ENCODE data around the gene TFAP2E. TPM values are rescaled to one million over a fixed set of nuclear protein-coding genes. Genes with fewer than 3 reads are reported as not detected.
A peak's percentile ranks its signal among the peaks of the same experiment; 100 is the strongest.

Gene TFAP2E
- total RNA-seq, 1 donor from 2014 or later: 0.30 TPM

GRCh38 chr1:35539073-35539823 lies 33.9 kb upstream of the TFAP2E start:
- TF ChIP-seq CTCF (IDR thresholded peaks at IDR 0.05; ENCODE audit: borderline replicate concordance): no peak
- Histone ChIP-seq H3K4me1 (peaks cover 94% of the 10 kb centered on the region), H3K4me3 (peak overlapping the region; percentile 55), H3K27ac (replicated peaks) (peak overlapping the region; percentile 79), H3K9me3 (replicated peaks) (no peaks in the 10 kb centered on the region), H3K27me3 (ENCODE audit: low read depth) (no peaks in the 10 kb centered on the region), H3K36me3 (no peaks in the 10 kb centered on the region)
- no peak for DNase-seq
- intact Hi-C loops (cut with micrococcal nuclease): no loop called here

GRCh38 chr1:35539824-35540261 lies 33.3 kb upstream of the TFAP2E start:
- peaks cover 95% of the 10 kb centered on the region for H3K4me1 ChIP-seq
- H3K9me3 ChIP-seq (replicated peaks): no peaks in the 10 kb centered on the region
- H3K36me3 ChIP-seq: no peaks in the 10 kb centered on the region
- peak overlapping the region; percentile 55 for H3K4me3 ChIP-seq
- no peak for DNase-seq
- TF ChIP-seq CTCF (IDR thresholded peaks at IDR 0.05; ENCODE audit: borderline replicate concordance): no peak
- no peaks in the 10 kb centered on the region for H3K27me3 ChIP-seq (ENCODE audit: low read depth)
- H3K27ac ChIP-seq (replicated peaks): peak overlapping the region; percentile 79
- intact Hi-C loops (cut with micrococcal nuclease): no loop called here

- peak; percentile 48 for TF ChIP-seq CTCF (IDR thresholded peaks at IDR 0.05; ENCODE audit: borderline replicate concordance)
- no peak for DNase-seq
- H3K36me3 ChIP-seq: no peaks in the 10 kb centered on the region
- intact Hi-C loops (cut with micrococcal nuclease): no loop called here
- H3K27ac ChIP-seq (replicated peaks): peak overlapping the region; percentile 33
- no peaks in the 10 kb centered on the region for H3K27me3 ChIP-seq (ENCODE audit: low read depth)
- H3K4me1 ChIP-seq: peaks cover 68% of the 10 kb centered on the region
- H3K9me3 ChIP-seq (replicated peaks): no peaks in the 10 kb centered on the region
- H3K4me3 ChIP-seq: no peak overlapping the region
These were observed 28.1 kb upstream of the TFAP2E start for GRCh38 chr1:35544976-35545375.

DNA sequence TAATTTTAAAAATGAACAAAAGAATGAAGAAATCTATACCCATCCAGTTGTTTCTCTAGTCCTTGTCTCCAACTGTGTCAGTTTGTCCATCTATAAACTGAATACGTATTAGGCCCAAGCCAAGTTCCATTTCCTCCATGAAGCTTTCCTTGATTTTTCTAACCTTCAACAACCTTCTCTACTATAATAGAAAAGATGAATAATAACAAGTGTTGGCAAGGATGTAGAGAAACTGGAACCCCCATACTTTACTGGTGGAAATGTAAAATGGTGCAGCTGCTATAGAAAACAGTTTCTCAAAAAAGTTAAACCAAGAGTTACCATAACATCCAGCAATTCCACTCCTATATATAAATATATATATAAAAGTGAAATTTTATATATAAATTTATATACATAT lies 26.5 kb upstream of the TFAP2E start:
- H3K27me3 ChIP-seq (ENCODE audit: low read depth): no peaks in the 10 kb centered on the region
- TF ChIP-seq CTCF (IDR thresholded peaks at IDR 0.05; ENCODE audit: borderline replicate concordance): no peak
- DNase-seq: no peak
- peaks cover 51% of the 10 kb centered on the region for H3K4me1 ChIP-seq
- intact Hi-C loops (cut with micrococcal nuclease): no loop called here
- no peak overlapping the region for H3K4me3 ChIP-seq
- peaks cover 13% of the 10 kb centered on the region for H3K36me3 ChIP-seq
- H3K27ac ChIP-seq (replicated peaks): no peak overlapping the region
- H3K9me3 ChIP-seq (replicated peaks): no peaks in the 10 kb centered on the region

GRCh38 chr1:35553851-35554250 lies 19.3 kb upstream of the TFAP2E start:
- Histone ChIP-seq H3K9me3 (replicated peaks) (no peaks in the 10 kb centered on the region), H3K4me1 (peaks cover 56% of the 10 kb centered on the region), H3K27me3 (ENCODE audit: low read depth) (no peaks in the 10 kb centered on the region), H3K4me3 (no peak overlapping the region), H3K36me3 (peaks cover 38% of the 10 kb centered on the region), H3K27ac (replicated peaks) (peak overlapping the region; percentile 39)
- no peak for DNase-seq
- no peak for TF ChIP-seq CTCF (IDR thresholded peaks at IDR 0.05; ENCODE audit: borderline replicate concordance)
- intact Hi-C loops (cut with micrococcal nuclease): no loop called here

All from left ventricle myocardium inferior (tissue), 1 donor.